Heart right ventricle (tissue), 16 donors: Measurements from ENCODE around the gene UBE2QL1. TPM values are rescaled to one million over a fixed set of nuclear protein-coding genes. Genes with fewer than 3 reads are reported as not detected.

Experiments
- ATAC-seq, 8 donors: fragments of 200-7000 bp; cut with Tn5 transposase; one replicate each; pipeline ENCODE4 v1.9.1; 2020; ENCODE audit warnings: mild to moderate bottlenecking in 8 of 8, moderate library complexity in 8 of 8, moderate number of reproducible peaks in 1 of 8
- DNase-seq, 2 donors: peaks; one replicate each; pipeline ENCODE4 v3.0.0-alpha.2; 2020
- H3K27ac ChIP-seq, 10 donors: fragments of 200-600 bp; sonication (generic) in 2 of 10; one replicate each; pipeline versions ENCODE4 v1.5.0 to v1.8.0; 2020 to 2022; ENCODE audit warnings: mild to moderate bottlenecking in 3 of 10
- H3K27me3 ChIP-seq, 7 donors: fragments of 200-600 bp; one replicate each; pipeline ENCODE4 v1.8.0; 2021 to 2022; ENCODE audit warnings: mild to moderate bottlenecking in 2 of 7
- H3K36me3 ChIP-seq, 9 donors: fragments of 200-600 bp; sonication (generic) in 1 of 9; one replicate each; pipeline versions ENCODE4 v1.5.0 to v1.8.0; 2020 to 2022; ENCODE audit warnings: mild to moderate bottlenecking in 2 of 9
- H3K4me1 ChIP-seq, 9 donors: fragments of 200-600 bp; sonication (generic) in 1 of 9; one replicate each; pipeline versions ENCODE4 v1.5.0 to v1.8.0; 2020 to 2022; ENCODE audit warnings: mild to moderate bottlenecking in 4 of 9
- H3K4me3 ChIP-seq, 10 donors: fragments of 200-600 bp; sonication (generic) in 2 of 10; one replicate each; pipeline versions ENCODE4 v1.5.0 to v1.8.0; 2020 to 2022; ENCODE audit warnings: mild to moderate bottlenecking in 7 of 10, moderate library complexity in 2 of 10
- H3K9me3 ChIP-seq, 11 donors: fragments of 200-600 bp in 10 of 11; sonication (generic) in 2 of 11; one replicate each; pipeline versions ENCODE4 v1.5.0 to v1.8.0; 2013 to 2022; ENCODE audit warnings: mild to moderate bottlenecking in 2 of 11, control low read depth in 1 of 11, moderate library complexity in 1 of 11
- CTCF ChIP-seq, 9 donors: fragments of 200-600 bp; sonication (generic) in 2 of 9; IDR thresholded peaks; one replicate each; pipeline versions ENCODE4 v1.5.0 to v1.8.0; 2021 to 2022; ENCODE audit warnings: antibody characterized with exemption in 9 of 9, mild to moderate bottlenecking in 5 of 9, moderate library complexity in 1 of 9
- WGBS, 2 donors: extraction: QIAGEN DNeasy Blood & Tissue Kit; methylation state at CpG; one replicate each; pipeline ENCODE4 v1.1.7; 2013; ENCODE audit warnings: inconsistent platforms in 1 of 2; 5-methylcytosine and 5-hydroxymethylcytosine counted together
- intact Hi-C, 10 donors: fragments of 100-400 bp; cut with DNase I; formaldehyde crosslinking; loops; one replicate each; pipeline versions ENCODE4 v1.11.1 to v1.14.2; 2022
- polyA plus RNA-seq, 2 donors: library from polyadenylated mRNA; stranded (reverse); fragments of 200-250 nt; gene quantifications; one replicate each; pipeline ENCODE4 v1.2.3, GENCODE V29; 2013
- total RNA-seq, 10 donors: library from RNA; stranded (reverse); fragmentation: NEBNext Ultra II Directional in 3 of 10; extraction: Animal tissue kit (Norgen Biotek cat#: 25700) in 3 of 10; gene quantifications; one replicate each; pipeline versions ENCODE4 v1.2.1 to v1.2.4, GENCODE V29; 2021 to 2023
- donor health status: Arrhythmogenic right ventricular cardiomyopathy.
- donor health status: ischemic (EF 13 %, LVEDD 7.1; RV severe dilation, severe dysfunction).
- donor health status: healthy with polysubstance abuse.
- donor health status: DM: no; HTN: yes; CAD: no.
- donor health status: DM: no; HTN: no; CAD: no.
- donor health status: ischemic (EF 25% LVEDD 6.9; RV normal size, moderate dysfunction).
- donor health status: ischemic (EF 25% LVEDD 5.7; RV mildly dilated, moderate dysfunction).
- donor health status: healthy.
- donor health status: DM: yes; HTN: yes; CAD: no.
- donor health status: Ischemic cardiomyopathy.
- donor health status: ischemic (EF 35%, LVEDD 5.7; RV mildly dilated, moderate dysfunction).
- donor health status: nonischemic (EF 11% LVEDD 7.7; RV severe dilation, severe dysfunction).
- donor health status: DM: yes; HTN: yes; CAD: no.
- donor health status: PGD.
- donor health status: ischemic (EF 29% LVEDD 5.4; RV normal size, mild dysfunction).
- donor health status: nonischemic (EF 23%, LVEDD 6.1; RV moderate dilation, normal function).

The UBE2QL1 gene
- total and polyA plus RNA-seq, 12 donors = 8.9 to 26.3 (median 18.1) TPM

DNA sequence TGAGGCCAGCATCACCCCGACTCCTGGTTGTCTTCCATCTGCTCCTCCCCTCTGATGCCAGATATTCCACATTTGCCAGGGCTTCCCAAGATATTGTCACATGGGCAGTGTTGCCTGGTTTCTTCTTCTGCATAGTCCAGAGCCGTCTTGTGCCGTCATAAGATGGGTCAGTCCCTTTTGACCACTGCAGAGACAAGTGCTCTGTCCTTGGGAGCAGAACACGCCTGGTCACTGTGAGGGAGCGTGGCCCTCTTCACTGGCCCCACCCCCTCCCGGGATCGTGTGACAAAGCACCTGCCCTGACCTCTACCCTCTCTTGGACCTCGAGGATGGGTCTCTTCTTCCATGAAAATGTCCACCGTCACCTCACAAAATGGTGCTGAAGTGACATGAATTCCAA lies 41.6 kb downstream of the UBE2QL1 start:
- Histone ChIP-seq H3K36me3 (peaks cover 0 to 17% (median 0%) of the 10 kb centered on the region in 9 donors), H3K4me1 (peaks cover 0 to 33% (median 9%) of the 10 kb centered on the region in 9 donors), H3K9me3 (no peaks in the 10 kb centered on the region), H3K4me3 (no peak overlapping the region), H3K27ac (no peak overlapping the region), H3K27me3 (peaks cover 0 to 3% (median 0%) of the 10 kb centered on the region in 7 donors)
- no peak for ATAC-seq
- 70 to 77% methylated on average over 9 of the region's 9 CpGs for WGBS, 2 donors
- no peak for DNase-seq
- intact Hi-C loops = no loop called here
- TF ChIP-seq CTCF (IDR thresholded peaks at IDR 0.05) = no peak

DNA sequence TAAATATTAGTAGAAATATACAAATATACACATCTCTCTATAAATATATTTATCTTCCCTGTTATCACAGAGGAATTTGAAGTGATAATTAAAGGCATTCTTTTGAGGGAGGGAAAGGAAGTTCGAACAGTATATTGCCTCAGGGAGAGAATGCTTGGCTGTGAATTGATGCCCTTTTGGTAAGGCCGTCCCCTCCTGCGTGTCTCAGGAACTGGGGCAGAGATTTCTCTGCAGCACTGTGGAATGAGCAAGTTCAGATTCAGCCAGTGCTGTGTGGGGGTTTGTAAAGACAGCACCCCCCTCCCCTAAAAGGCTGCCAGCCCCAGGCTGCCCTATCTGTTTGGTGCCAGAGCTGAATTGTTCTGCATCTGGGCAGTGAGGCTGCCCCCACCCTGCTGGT lies 42.0 kb downstream of the UBE2QL1 start:
- peak in 3 of 8 donors; percentile 17 to 27 (median 18) for ATAC-seq
- Histone ChIP-seq H3K36me3 (peaks cover 0 to 17% (median 0%) of the 10 kb centered on the region in 9 donors), H3K4me3 (no peak overlapping the region), H3K27me3 (peaks cover 0 to 3% (median 0%) of the 10 kb centered on the region in 7 donors), H3K9me3 (no peaks in the 10 kb centered on the region), H3K4me1 (peaks cover 0 to 38% (median 9%) of the 10 kb centered on the region in 9 donors), H3K27ac (no peak overlapping the region)
- WGBS, 2 donors = 32 to 39% methylated on average over 3 of the region's 3 CpGs
- intact Hi-C loops = no loop called here
- TF ChIP-seq CTCF (IDR thresholded peaks at IDR 0.05) = no peak
- DNase-seq = no peak

DNA sequence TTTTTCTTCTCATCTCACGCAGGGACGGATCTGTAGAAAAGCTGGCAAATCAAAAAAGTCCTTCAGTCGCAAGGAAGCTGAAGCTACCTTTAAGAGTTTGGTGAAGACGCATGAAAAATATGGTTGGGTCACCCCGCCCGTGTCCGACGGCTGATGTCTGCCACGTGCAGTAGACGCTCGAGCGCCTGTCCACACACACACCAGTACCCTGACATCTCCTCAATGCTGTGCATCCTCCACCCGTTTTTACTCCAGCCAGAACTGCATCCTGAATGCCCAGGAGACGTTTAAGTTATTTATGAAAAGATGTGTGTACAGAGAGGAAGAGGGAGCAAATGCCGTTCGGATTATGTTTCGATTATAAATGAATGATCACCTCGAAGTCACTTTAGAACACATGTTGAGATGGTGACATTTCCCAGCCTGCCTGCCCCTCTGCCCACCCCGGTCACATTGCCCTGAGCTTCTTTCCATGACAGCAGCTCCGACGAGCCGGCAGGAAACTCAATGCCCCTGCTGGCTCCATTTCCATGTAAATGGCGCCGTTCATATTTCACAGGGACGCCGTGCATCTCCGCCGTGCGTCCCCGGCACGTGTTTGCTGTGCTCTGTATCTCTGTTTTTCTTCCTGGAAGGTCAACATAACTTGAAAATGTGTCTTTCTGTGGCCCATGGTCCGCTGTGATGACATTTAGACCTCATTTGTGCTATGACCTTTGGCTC lies 42.7 kb downstream of the UBE2QL1 start:
- intact Hi-C loops = no loop called here
- no peak for ATAC-seq
- Histone ChIP-seq H3K4me1 (peaks cover 0 to 45% (median 9%) of the 10 kb centered on the region in 9 donors), H3K36me3 (peaks cover 0 to 17% (median 0%) of the 10 kb centered on the region in 9 donors), H3K9me3 (no peaks in the 10 kb centered on the region), H3K27ac (no peak overlapping the region), H3K4me3 (no peak overlapping the region), H3K27me3 (peaks cover 0 to 3% (median 0%) of the 10 kb centered on the region in 7 donors)
- 73 to 80% methylated on average over 32 of the region's 32 CpGs for WGBS, 2 donors
- no peak for DNase-seq
- TF ChIP-seq CTCF (IDR thresholded peaks at IDR 0.05) = no peak

GRCh38 chr5:6491919-6492290 lies 43.2 kb downstream of the UBE2QL1 start:
- intact Hi-C loops = no loop called here
- no peak for TF ChIP-seq CTCF (IDR thresholded peaks at IDR 0.05)
- Histone ChIP-seq H3K9me3 (no peaks in the 10 kb centered on the region), H3K36me3 (peaks cover 0 to 17% (median 0%) of the 10 kb centered on the region in 9 donors), H3K27ac (no peak overlapping the region), H3K4me3 (no peak overlapping the region), H3K4me1 (peaks cover 0 to 46% (median 9%) of the 10 kb centered on the region in 9 donors), H3K27me3 (peaks cover 0 to 3% (median 0%) of the 10 kb centered on the region in 7 donors)
- ATAC-seq (no peak), DNase-seq (no peak)
- 86 to 89% methylated on average over 13 of the region's 13 CpGs for WGBS, 2 donors
